T-helper 1 cell treated with Interleukin-12 subunit alpha and Interleukin-12 subunit beta and Interleukin-4 antibody, amounts not matched to agents 30 μg/mL and 1 μg/mL, for 36 hours (primary cell): ENCODE data around the gene FAM219A.

Experiments
- H3K27ac Mint-ChIP-seq: one replicate; pipeline ENCODE4 v1.8.0; 2021; ENCODE audit warnings: mild to moderate bottlenecking, mixed read lengths
- H3K27me3 Mint-ChIP-seq: one replicate; pipeline ENCODE4 v1.8.0; 2021; ENCODE audit warnings: low read depth, mixed read lengths
- H3K36me3 Mint-ChIP-seq: one replicate; pipeline ENCODE4 v1.8.0; 2021; ENCODE audit warnings: low read depth, mixed read lengths
- H3K4me1 Mint-ChIP-seq: one replicate; pipeline ENCODE4 v1.8.0; 2021; ENCODE audit warnings: low read depth, mixed read lengths
- H3K4me3 Mint-ChIP-seq: one replicate; pipeline ENCODE4 v1.8.0; 2021; ENCODE audit warnings: mild to moderate bottlenecking, moderate library complexity, mixed read lengths
- H3K9me3 Mint-ChIP-seq: one replicate; pipeline ENCODE4 v1.8.0; 2021; ENCODE audit warnings: mixed read lengths

FAM219A gene

DNA sequence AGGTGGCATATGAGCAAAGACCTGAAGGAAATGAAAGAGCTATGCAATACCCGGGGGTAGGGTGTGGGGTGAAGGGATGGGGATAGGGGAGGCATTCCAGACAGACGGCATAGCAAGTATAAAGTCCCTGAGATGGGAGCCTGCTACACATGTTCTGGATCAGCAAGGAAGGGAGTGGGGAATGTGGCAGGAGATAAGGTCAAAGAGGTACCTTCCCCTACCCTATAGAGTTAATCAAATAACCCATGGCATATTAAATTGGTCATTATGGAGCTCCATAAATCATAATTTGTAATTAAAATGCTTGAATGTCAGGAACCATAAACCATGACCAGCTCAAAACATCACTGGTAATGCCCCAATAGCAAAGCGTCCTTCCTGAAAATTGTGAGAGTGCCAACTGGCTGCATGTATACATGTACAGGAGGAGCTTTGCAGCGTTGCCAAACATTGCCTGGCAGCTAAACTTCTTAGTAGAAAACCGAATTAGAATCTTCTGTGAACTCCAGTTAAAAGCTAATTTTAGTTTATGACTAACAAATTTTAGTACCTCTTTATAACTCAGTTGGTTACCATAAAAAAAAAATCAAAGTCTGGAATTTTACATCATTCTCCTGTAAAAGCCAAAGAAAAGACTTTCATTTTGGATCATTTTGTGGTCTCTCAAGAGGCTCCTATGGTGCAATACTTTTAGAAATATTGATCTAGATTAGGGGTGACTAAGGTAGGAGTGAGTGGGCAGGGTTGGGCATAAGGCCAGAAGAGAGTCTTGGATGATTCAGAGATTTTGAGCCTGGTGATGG lies 4.9 kb upstream of the FAM219A start:
- Mint-ChIP-seq H3K27me3 (peaks cover 31% of the 10 kb centered on the region), H3K4me3 (no peak overlapping the region), H3K9me3 (no peaks in the 10 kb centered on the region), H3K27ac (no peak overlapping the region), H3K4me1 (peaks cover 13% of the 10 kb centered on the region), H3K36me3 (no peaks in the 10 kb centered on the region)

DNA sequence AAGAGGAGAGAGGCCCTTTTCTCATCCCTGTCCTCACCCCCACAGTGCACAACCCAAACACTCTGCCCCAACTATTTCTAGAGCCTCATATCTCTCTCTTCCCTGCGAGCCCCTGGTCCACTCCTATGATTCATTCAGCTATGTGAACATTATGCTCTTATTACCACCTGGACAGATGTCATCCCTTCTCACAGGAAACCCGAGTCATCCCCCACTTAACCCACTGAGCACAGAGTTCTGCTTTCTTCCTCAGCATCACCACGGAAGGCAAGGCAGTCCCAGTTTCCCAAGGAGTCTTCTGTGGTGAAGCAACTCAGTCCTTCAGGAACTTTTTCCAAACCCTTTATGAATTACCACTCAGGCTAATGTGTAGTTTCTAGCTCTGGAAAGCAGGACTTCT lies 1.6 kb upstream of the FAM219A start:
- Mint-ChIP-seq H3K9me3 (no peaks in the 10 kb centered on the region), H3K27me3 (peaks cover 21% of the 10 kb centered on the region), H3K4me1 (peaks cover 31% of the 10 kb centered on the region), H3K4me3 (no peak overlapping the region), H3K36me3 (no peaks in the 10 kb centered on the region), H3K27ac (no peak overlapping the region)

DNA sequence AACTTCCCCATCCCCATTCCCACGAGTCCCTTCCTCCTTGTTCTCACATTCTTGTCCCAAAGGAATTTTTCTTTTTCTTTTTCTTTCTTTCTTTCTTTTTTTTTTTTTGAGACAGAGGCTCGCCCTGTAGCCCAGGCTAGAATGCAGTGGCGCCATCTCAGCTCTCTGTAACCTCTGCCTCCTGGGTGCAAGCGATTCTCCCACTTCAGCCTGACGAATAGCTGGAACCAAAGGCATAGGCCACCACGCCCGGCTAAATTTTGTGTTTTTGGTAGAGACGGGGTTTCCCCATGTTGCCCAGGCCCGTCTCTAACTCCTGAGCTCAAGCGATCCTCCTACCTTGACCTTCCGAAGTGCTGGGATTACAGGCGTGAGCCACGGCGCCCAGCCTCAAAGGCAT lies 986 bp upstream of the FAM219A start:
- Mint-ChIP-seq H3K4me3 (peak overlapping the region; percentile 85), H3K9me3 (no peaks in the 10 kb centered on the region)

DNA sequence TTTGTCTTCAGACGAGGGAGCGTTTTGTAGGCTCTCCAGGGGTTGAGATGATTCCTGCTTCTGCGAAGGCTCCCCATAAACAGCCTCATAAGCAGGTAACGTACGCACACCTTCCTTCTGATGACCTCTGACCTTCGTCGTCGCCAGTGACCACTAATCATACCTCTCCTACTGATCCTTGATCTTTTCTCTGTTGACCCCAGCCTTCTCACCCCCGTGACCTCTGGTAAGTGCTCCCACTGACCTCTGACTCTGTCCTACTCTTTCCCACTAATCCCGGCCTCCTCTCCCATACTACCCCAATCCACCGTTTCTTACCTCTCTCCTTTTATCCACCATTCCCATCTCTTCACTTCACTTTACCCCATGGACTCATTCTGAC lies 580 bp upstream of the FAM219A start:
- Mint-ChIP-seq H3K4me1 (peaks cover 37% of the 10 kb centered on the region), H3K36me3 (no peaks in the 10 kb centered on the region), H3K27me3 (peaks cover 21% of the 10 kb centered on the region), H3K4me3 (peak overlapping the region; percentile 85), H3K27ac (peak overlapping the region; percentile 79), H3K9me3 (no peaks in the 10 kb centered on the region)

More for the DNA sequence above, 986 bp upstream of the FAM219A start:
- Mint-ChIP-seq H3K36me3 (no peaks in the 10 kb centered on the region), H3K27me3 (peaks cover 21% of the 10 kb centered on the region), H3K4me1 (peaks cover 37% of the 10 kb centered on the region), H3K27ac (peak overlapping the region; percentile 15)

DNA sequence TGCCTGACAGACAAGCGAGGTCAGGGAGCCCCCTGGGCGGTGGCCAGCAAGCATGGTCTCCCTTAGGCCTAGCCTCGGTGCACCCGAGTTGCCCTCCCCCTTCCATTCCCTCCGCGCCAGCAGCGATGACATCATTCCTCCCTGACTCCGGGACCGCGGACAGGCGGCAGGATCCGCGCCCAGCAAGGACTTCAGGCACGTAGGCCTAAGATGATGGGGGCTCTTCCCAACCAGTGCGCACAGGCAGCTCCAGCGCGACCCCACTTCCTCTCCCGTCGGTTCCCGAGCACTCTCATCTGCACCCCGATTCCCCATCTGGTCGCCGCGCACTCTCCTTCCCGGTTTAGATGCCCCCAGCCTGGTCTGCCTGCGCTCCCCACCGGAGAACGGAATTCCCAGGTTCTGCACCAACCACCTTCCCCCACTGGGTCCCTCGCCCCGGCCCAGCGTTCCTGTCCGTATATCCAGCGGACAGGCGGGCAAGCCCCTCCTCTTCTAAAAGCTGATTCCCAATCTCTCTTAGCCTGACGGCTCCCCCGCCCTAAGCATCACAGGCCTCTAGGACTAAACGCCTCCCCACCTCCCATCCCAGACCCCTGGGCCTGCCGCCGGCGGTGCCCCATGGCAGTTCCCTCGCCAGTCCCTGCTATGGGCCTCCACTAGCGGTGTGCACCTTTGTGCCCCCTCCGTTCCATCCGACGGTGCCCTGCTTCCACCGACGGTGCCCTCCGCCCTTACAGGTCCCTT lies 931 bp downstream of the FAM219A start:
- H3K27me3 Mint-ChIP-seq = peaks cover 21% of the 10 kb centered on the region
- peak overlapping the region; percentile 75 for H3K27ac Mint-ChIP-seq

DNA sequence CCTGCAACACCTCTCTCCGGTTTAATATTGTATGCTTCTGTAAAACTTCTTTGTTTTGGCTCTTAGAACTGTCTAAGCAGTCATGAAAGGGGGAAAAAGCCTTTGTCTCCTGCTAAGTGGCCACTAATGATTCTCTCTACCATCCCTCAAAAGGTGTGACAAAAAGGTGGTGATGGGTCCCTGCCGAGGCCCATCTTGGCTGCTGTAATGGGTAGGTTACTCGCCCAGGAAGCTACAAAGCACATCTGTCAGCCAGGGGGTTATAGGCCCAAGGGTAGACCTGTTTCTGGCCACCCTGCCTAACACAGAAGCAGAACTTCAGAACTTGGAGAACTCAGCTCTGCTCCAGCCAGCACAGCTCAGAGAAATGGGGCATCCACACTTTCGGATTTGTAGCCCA lies 1.6 kb downstream of the FAM219A start:
- Mint-ChIP-seq H3K4me1 (peaks cover 49% of the 10 kb centered on the region), H3K36me3 (no peaks in the 10 kb centered on the region), H3K4me3 (peak overlapping the region; percentile 92), H3K27me3 (peaks cover 21% of the 10 kb centered on the region), H3K27ac (no peak overlapping the region), H3K9me3 (no peaks in the 10 kb centered on the region)

More for the DNA sequence above, 931 bp downstream of the FAM219A start:
- H3K4me3 Mint-ChIP-seq = peak overlapping the region; percentile 92
- H3K36me3 Mint-ChIP-seq = no peaks in the 10 kb centered on the region
- H3K9me3 Mint-ChIP-seq = no peaks in the 10 kb centered on the region
- peaks cover 44% of the 10 kb centered on the region for H3K4me1 Mint-ChIP-seq

DNA sequence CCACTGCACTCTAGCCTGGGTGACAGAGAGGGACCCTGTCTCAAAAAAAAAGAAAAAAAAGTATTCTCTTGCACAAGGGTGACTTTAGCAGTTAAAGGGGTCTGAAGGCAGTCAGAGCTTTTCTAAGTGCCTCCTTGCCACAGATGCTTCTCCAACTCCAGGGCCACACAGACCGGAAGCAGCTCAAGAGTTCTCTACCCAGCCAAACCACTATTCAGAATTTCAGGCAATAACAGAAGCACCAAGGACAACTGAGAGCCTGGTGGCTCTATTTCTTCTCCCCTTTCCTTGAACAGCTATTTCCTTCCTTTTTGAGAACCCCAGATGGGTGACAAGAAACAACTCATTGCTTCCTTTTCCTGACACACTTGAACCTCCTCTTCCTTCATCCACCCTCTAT lies 2.2 kb downstream of the FAM219A start:
- Mint-ChIP-seq H3K27ac (no peak overlapping the region), H3K36me3 (no peaks in the 10 kb centered on the region), H3K4me3 (peak overlapping the region; percentile 32), H3K27me3 (peaks cover 16% of the 10 kb centered on the region), H3K9me3 (no peaks in the 10 kb centered on the region), H3K4me1 (peaks cover 55% of the 10 kb centered on the region)

DNA sequence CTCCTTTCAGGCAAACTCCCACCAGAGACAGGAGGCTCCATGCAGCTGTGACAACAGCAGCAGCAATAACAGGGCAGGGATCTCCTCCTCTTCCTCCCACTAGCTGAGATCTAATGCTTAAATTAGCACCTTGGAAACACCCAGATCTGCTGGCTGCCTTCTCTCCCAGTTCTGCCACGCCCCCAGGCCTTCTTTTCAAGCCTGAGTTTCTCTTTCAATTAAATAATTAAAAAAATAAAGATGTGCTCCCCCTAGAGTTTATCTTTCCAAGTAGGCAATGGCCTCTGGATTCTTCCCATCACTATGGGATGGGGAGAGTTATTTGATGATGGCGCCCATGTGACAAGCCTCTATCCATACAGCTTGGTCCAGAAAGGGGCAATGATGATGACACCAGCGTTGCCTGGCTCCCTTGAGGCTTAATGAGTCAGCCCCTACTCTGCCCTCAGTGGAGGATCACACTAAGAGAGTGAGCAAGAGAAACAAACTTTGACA lies 3.8 kb downstream of the FAM219A start:
- peak overlapping the region; percentile 32 for H3K27ac Mint-ChIP-seq
- peaks cover 55% of the 10 kb centered on the region for H3K4me1 Mint-ChIP-seq
- no peaks in the 10 kb centered on the region for H3K36me3 Mint-ChIP-seq
- no peaks in the 10 kb centered on the region for H3K9me3 Mint-ChIP-seq
- H3K4me3 Mint-ChIP-seq = no peak overlapping the region
- H3K27me3 Mint-ChIP-seq = peaks cover 11% of the 10 kb centered on the region

DNA sequence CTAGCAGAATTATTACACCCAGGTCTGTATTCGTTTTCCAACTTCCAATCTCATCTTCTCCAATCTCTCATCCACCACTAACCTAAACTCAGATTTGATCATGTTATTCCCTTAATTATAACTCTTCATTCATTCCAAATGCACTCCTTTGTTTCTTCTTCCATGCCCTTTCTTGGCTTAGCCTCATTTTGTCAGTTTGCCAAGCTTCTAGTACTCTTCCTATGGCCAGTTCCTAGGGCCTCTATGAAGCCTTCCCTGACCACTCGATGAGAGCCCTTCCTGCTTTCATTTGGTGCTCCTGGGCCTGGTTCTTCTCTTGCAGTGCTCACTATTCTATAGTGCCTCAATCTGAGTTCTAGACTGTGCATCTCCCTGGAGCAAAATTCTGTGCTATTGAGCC lies 5.8 kb downstream of the FAM219A start:
- Mint-ChIP-seq H3K4me3 (no peak overlapping the region), H3K9me3 (no peaks in the 10 kb centered on the region), H3K27ac (no peak overlapping the region), H3K27me3 (no peaks in the 10 kb centered on the region), H3K4me1 (peaks cover 45% of the 10 kb centered on the region), H3K36me3 (no peaks in the 10 kb centered on the region)

DNA sequence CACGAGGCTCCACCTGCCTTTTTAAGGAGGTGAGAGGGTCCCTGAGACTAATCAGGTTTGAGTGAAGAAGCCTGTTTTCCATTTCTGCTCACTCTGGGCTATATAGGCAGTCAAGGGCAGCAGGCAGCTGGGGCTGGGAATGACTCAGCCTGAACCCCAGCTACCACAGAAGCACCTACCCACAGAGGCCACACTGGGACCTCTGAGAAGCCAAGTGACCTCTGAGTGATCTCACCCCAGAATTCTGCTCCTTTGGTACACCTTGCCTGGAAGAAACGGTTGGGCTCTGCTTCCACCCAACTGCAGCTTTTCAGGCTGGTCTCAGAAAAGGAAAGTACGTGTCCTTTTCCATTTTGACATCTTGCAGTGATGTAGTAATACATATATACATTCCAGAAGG lies 6.8 kb downstream of the FAM219A start:
- Mint-ChIP-seq H3K27ac (no peak overlapping the region), H3K27me3 (no peaks in the 10 kb centered on the region), H3K9me3 (no peaks in the 10 kb centered on the region), H3K4me1 (peaks cover 35% of the 10 kb centered on the region), H3K36me3 (no peaks in the 10 kb centered on the region), H3K4me3 (no peak overlapping the region)

DNA sequence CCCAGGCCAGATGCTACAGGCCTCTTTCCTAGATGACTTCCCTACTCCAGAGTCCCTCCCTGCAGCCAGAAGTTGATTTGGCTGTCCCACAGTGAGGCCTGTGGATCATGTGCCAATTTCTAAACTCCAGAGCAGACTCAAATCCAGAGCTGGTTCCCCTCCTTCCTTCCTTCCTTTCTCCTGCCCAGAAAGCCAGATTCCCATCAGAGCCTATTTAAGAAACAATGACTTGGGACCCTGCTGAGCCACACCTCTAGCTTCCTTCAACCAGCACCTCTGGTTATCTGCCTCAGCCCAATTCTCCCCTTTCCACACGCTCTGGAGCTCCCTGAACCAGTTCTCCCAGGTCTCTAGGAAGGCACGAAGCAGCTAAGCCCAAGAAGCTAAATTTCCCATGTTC lies 7.2 kb downstream of the FAM219A start:
- H3K27ac Mint-ChIP-seq = no peak overlapping the region
- H3K9me3 Mint-ChIP-seq = no peaks in the 10 kb centered on the region
- H3K36me3 Mint-ChIP-seq = no peaks in the 10 kb centered on the region
- no peak overlapping the region for H3K4me3 Mint-ChIP-seq
- H3K4me1 Mint-ChIP-seq = peaks cover 31% of the 10 kb centered on the region
- no peaks in the 10 kb centered on the region for H3K27me3 Mint-ChIP-seq

DNA sequence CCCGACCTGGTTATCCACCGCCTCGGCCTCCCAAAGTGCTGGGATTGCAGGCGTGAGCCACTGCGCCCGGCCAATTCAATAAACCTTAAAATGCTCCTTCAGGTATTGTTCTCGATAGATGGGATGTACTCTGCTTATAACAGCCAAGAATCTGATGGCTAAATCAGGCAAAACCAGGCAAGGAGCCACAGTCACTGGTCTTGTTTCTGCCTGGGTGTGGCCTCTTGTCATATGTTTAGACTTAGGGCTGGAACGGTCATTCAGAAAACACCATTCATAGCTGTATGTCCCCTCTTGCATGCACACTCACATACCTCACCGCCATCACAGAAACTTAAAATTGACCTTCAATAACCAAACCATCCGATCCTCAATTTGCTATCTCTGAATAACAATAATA lies 7.7 kb downstream of the FAM219A start:
- Mint-ChIP-seq H3K36me3 (no peaks in the 10 kb centered on the region), H3K4me1 (peaks cover 29% of the 10 kb centered on the region), H3K27ac (no peak overlapping the region), H3K27me3 (no peaks in the 10 kb centered on the region), H3K9me3 (no peaks in the 10 kb centered on the region), H3K4me3 (no peak overlapping the region)

DNA sequence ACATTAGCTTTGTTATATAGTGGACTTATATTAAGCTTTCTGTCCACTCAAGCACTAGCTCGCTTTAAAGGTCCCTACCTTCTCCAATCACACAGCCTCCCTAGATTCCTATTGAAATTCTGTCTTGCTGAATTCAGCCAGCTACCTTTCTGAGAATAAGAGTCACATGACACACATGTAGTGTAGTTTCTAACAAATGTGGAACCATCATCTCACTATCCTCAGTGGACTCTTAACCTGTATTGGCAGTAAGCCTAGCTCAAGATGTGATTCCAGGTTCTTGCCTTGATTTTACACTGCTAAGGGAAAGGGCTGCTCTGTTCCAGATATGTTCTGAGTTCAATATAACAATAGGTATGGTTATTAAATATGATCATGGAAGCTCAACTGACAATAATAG lies 11.4 kb downstream of the FAM219A start:
- Mint-ChIP-seq H3K4me1 (peaks cover 12% of the 10 kb centered on the region), H3K27me3 (no peaks in the 10 kb centered on the region), H3K9me3 (no peaks in the 10 kb centered on the region), H3K4me3 (no peak overlapping the region), H3K36me3 (no peaks in the 10 kb centered on the region), H3K27ac (no peak overlapping the region)

DNA sequence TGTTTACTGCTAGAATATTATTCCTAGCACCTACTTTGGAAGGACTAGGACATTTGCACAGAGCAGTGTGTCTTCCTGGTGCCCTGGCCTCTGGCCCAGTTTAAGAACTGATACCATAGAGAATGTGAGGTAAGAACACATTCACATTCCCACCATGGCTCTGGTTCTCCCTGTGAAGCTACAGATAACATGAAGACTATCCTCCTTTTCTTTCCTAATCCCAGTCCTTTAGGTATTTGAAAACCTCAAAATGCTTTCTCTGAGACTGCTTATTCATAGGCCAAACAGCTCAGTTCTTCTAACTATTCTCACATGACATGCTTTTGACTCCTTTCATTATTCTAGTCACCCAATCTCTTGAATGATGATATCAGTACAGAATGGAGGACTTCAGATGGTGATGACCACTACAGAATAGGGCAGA lies 11.9 kb downstream of the FAM219A start:
- H3K4me1 Mint-ChIP-seq = peaks cover 7% of the 10 kb centered on the region
- no peaks in the 10 kb centered on the region for H3K36me3 Mint-ChIP-seq
- no peak overlapping the region for H3K4me3 Mint-ChIP-seq
- H3K27me3 Mint-ChIP-seq = no peaks in the 10 kb centered on the region
- no peak overlapping the region for H3K27ac Mint-ChIP-seq
- no peaks in the 10 kb centered on the region for H3K9me3 Mint-ChIP-seq

DNA sequence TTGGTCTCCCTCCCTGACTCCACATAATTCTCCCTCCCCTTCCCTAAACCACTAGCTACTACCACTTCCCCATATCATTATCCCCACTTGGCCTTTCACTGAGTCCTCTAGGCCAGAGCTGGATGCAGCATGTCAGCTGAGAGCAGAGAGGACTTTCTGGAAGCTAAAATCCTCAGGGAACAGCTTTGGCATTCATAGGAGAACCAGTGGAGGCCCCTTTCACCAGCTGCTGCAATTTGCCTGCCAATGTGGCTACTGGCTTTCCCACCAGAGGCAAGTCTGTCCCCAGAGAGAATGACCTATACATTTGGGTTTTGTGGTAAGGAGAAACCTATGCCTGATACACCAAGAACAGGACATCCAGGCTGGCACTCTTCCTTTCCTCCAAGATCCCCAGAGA lies 14.4 kb downstream of the FAM219A start:
- no peaks in the 10 kb centered on the region for H3K9me3 Mint-ChIP-seq
- H3K4me1 Mint-ChIP-seq = peaks cover 6% of the 10 kb centered on the region
- H3K4me3 Mint-ChIP-seq = no peak overlapping the region
- H3K36me3 Mint-ChIP-seq = no peaks in the 10 kb centered on the region
- no peaks in the 10 kb centered on the region for H3K27me3 Mint-ChIP-seq
- no peak overlapping the region for H3K27ac Mint-ChIP-seq
